Astrocyte (in vitro differentiated cells and primary cell): Measurements from ENCODE around the gene PRX.

Source experiments
- CTCF ChIP-seq: IDR thresholded peaks from 2 replicates; pipeline ENCODE4 v1.5.1; 2011; ENCODE audit warnings: low read depth, mild to moderate bottlenecking, inconsistent platforms, low read length, moderate library complexity; ENCODE audit not compliant: insufficient read depth
- EZH2 ChIP-seq: IDR thresholded peaks from 2 replicates; pipeline ENCODE4 v1.6.1; 2012; ENCODE audit warnings: mild to moderate bottlenecking, low read length, inconsistent platforms; ENCODE audit not compliant: insufficient read depth

GRCh38 chr19:40446263-40446784 lies 33.1 kb upstream of the PRX start:
- TF ChIP-seq CTCF (no peak), EZH2 (no peak)
